GM18951 (cell line): Measurements from ENCODE around the gene PROP1.

Experiments used
- POLR2A ChIP-seq: IDR thresholded peaks from 4 replicates; pipeline ENCODE4 v1.6.1; 2011; ENCODE audit warnings: mild to moderate bottlenecking; ENCODE audit not compliant: insufficient read length, insufficient read depth; ENCODE audit errors: extremely low read depth
- in situ Hi-C: fragments of 300-500 bp; cut with MboI; formaldehyde crosslinking; loops from one replicate; pipeline ENCODE4 v1.12.0; 2022; ENCODE audit warnings: low sequenced_read_pairs, mixed read lengths, inconsistent platforms; ENCODE audit not compliant: unreplicated experiment

PROP1 gene

GRCh38 chr5:177968661-177969211 is 27.3 kb downstream of the PROP1 start:
- no peak for TF ChIP-seq POLR2A

GRCh38 chr5:177967221-177967887 is 28.7 kb downstream of the PROP1 start:
- no peak for TF ChIP-seq POLR2A
- in situ Hi-C loops: no loop called here

More at GRCh38 chr5:177968661-177969211, 27.3 kb downstream of the PROP1 start:
- in situ Hi-C loops: no loop called here

GRCh38 chr5:177966839-177967166 is 29.2 kb downstream of the PROP1 start:
- in situ Hi-C loops: no loop called here
- TF ChIP-seq POLR2A: no peak

GRCh38 chr5:177966009-177966838 is 29.8 kb downstream of the PROP1 start:
- TF ChIP-seq POLR2A: no peak
- in situ Hi-C loops: no loop called here

- no peak for TF ChIP-seq POLR2A
- in situ Hi-C loops: no loop called here
Observed at GRCh38 chr5:177964471-177964870, 31.6 kb downstream of the PROP1 start.

GRCh38 chr5:177963966-177964365 is 32.1 kb downstream of the PROP1 start:
- in situ Hi-C loops: no loop called here

GRCh38 chr5:177959315-177959714 is 36.7 kb downstream of the PROP1 start:
- no peak for TF ChIP-seq POLR2A
- in situ Hi-C loops: loop anchor here (10.0 kb wide), 1 partner anchor 1555 kb away; no protein-coding TSS in a partner anchor

More at GRCh38 chr5:177963966-177964365, 32.1 kb downstream of the PROP1 start:
- TF ChIP-seq POLR2A: no peak

- TF ChIP-seq POLR2A: no peak
- in situ Hi-C loops: loop anchor here (10.0 kb wide), 1 partner anchor 1556 kb away; no protein-coding TSS in a partner anchor
Observed at GRCh38 chr5:177958696-177959095, 37.3 kb downstream of the PROP1 start.

- no peak for TF ChIP-seq POLR2A
- in situ Hi-C loops: loop anchor here (10.0 kb wide), 1 partner anchor 1558 kb away; no protein-coding TSS in a partner anchor
Observed at GRCh38 chr5:177957241-177957640, 38.8 kb downstream of the PROP1 start.

GRCh38 chr5:177953101-177953500 is 42.9 kb downstream of the PROP1 start:
- in situ Hi-C loops: loop anchor here (10.0 kb wide), 1 partner anchor 1562 kb away; no protein-coding TSS in a partner anchor

GRCh38 chr5:177949656-177950055 is 46.4 kb downstream of the PROP1 start:
- in situ Hi-C loops: loop anchor here (10.0 kb wide), 2 partner anchors 1565 to 1755 kb away; no protein-coding TSS in a partner anchor

GRCh38 chr5:177949065-177949464 is 47.0 kb downstream of the PROP1 start:
- in situ Hi-C loops: loop anchor here (10.0 kb wide), 1 partner anchor 1754 kb away; no protein-coding TSS in a partner anchor

GRCh38 chr5:177947912-177948311 is 48.1 kb downstream of the PROP1 start:
- in situ Hi-C loops: loop anchor here (10.0 kb wide), 1 partner anchor 1753 kb away; no protein-coding TSS in a partner anchor

GRCh38 chr5:177945601-177946283 is 50.3 kb downstream of the PROP1 start:
- in situ Hi-C loops: loop anchor here (10.0 kb wide), 1 partner anchor 1751 kb away; no protein-coding TSS in a partner anchor

- in situ Hi-C loops: loop anchor here (10.0 kb wide), 1 partner anchor 1750 kb away; no protein-coding TSS in a partner anchor
Observed at GRCh38 chr5:177945145-177945544, 50.9 kb downstream of the PROP1 start.
